ENCODE results near the gene UGT1A1. TPM values are rescaled to one million over a fixed set of nuclear protein-coding genes. Genes with fewer than 3 reads are reported as not detected.

UGT1A1 gene
- total and polyA plus RNA-seq, 2 of the 13 experiments (the other 11 are each of a cell fraction or from before 2014, with no cell fraction given) = 0.69 to 0.75 TPM

DNA sequence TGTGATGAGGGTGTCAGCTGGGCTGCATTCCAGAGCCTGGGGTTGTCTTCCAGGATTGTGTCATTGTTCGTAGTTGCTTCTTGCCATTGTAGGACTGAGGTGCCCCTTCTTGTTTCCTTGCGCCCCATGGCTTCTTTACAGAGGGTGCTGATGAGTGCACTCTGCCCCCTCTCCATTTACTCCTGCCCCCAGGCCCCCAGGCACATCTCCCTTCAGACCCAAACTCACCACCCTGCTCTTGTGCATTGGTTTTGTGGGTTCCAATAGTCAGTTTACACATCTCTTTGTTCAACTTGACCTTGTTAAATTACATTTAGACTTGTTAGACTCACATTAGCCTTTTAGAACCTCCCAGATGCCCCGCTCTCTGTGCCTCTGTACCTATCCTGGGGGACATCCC lies 61.1 kb downstream of the UGT1A1 start:
- Histone ChIP-seq H2AFZ (ENCODE audit: low read length) (no peak overlapping the region), H3K27ac (ENCODE audit: extremely low read length, insufficient read depth, low read length) (no peak overlapping the region), H3K9ac (ENCODE audit: insufficient read depth, low read depth, low read length) (no peak overlapping the region), H4K20me1 (ENCODE audit: insufficient read depth, low read length) (no peaks in the 10 kb centered on the region), H3K4me1 (ENCODE audit: insufficient read depth, low read length) (peaks cover 23% of the 10 kb centered on the region), H3K79me2 (ENCODE audit: insufficient read depth, low read length) (no peaks in the 10 kb centered on the region), H3K36me3 (replicated peaks in 1 of 2; ENCODE audit: control insufficient read depth in 1 of 2, insufficient read depth in 2 of 2, low read length in 2 of 2) (no peaks in the 10 kb centered on the region), H3K9me3 (ENCODE audit: low read length) (no peaks in the 10 kb centered on the region), H3K4me3 (replicated peaks in 1 of 3; ENCODE audit: insufficient read depth in 1 of 3, low read depth in 2 of 3, low read length in 3 of 3) (no peak overlapping the region), H3K4me2 (ENCODE audit: low read depth, low read length) (no peak overlapping the region), H3K27me3 (ENCODE audit: control insufficient read depth in 1 of 2, insufficient read depth in 2 of 2, low read length in 2 of 2) (peaks cover 8 to 34% of the 10 kb centered on the region in 2 experiments)
- POLR2A ChIA-PET = no interaction called here
- in situ Hi-C loops (cut with HindIII; ENCODE audit: extremely low pct_ligation_motif_present, low pct_unique_long_range_greater_than_20kb) = no loop called here
- DNase-seq (ENCODE audit: low spot score) (no peak), ATAC-seq (no peak), FAIRE-seq (no peak)
- WGBS (ENCODE audit: low lambda C conversion rate) = 40% methylated on average over 3 of the region's 3 CpGs
- CTCF ChIA-PET (ENCODE audit: low intra/inter-chr PET ratio, low total read pairs) = no interaction called here
- BruUV-seq (replicated peaks) = no TSS peak
- intact Hi-C loops (cut with micrococcal nuclease; ENCODE audit: unreplicated experiment) = no loop called here
- TF ChIP-seq, protein P1, sequence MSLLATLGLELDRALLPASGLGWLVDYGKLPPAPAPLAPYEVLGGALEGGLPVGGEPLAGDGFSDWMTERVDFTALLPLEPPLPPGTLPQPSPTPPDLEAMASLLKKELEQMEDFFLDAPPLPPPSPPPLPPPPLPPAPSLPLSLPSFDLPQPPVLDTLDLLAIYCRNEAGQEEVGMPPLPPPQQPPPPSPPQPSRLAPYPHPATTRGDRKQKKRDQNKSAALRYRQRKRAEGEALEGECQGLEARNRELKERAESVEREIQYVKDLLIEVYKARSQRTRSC (CRISPR knock-in tag; IDR thresholded peaks at IDR 0.05; ENCODE audit: low read depth) = no peak
- TF ChIP-seq RFX5 (IDR thresholded peaks at IDR 0.05; ENCODE audit: low read depth, low read length) (no peak), CCDC6 (CRISPR knock-in tag; IDR thresholded peaks at IDR 0.05) (no peak), JUN (CRISPR knock-in tag; IDR thresholded peaks at IDR 0.05) (no peak)
- TF ChIP-seq, protein P2, sequence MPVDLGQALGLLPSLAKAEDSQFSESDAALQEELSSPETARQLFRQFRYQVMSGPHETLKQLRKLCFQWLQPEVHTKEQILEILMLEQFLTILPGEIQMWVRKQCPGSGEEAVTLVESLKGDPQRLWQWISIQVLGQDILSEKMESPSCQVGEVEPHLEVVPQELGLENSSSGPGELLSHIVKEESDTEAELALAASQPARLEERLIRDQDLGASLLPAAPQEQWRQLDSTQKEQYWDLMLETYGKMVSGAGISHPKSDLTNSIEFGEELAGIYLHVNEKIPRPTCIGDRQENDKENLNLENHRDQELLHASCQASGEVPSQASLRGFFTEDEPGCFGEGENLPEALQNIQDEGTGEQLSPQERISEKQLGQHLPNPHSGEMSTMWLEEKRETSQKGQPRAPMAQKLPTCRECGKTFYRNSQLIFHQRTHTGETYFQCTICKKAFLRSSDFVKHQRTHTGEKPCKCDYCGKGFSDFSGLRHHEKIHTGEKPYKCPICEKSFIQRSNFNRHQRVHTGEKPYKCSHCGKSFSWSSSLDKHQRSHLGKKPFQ (CRISPR knock-in tag; IDR thresholded peaks at IDR 0.05; ENCODE audit: insufficient replicate concordance) = no peak
- TF ChIP-seq, protein P3, sequence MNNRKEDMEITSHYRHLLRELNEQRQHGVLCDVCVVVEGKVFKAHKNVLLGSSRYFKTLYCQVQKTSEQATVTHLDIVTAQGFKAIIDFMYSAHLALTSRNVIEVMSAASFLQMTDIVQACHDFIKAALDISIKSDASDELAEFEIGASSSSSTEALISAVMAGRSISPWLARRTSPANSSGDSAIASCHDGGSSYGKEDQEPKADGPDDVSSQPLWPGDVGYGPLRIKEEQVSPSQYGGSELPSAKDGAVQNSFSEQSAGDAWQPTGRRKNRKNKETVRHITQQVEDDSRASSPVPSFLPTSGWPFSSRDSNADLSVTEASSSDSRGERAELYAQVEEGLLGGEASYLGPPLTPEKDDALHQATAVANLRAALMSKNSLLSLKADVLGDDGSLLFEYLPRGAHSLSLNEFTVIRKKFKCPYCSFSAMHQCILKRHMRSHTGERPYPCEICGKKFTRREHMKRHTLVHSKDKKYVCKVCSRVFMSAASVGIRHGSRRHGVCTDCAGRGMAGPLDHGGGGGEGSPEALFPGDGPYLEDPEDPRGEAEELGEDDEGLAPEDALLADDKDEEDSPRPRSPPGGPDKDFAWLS (CRISPR knock-in tag; IDR thresholded peaks at IDR 0.05; ENCODE audit: borderline replicate concordance) = no peak
